Measurements from ENCODE around the gene CCDC102A. TPM values are rescaled to one million over a fixed set of nuclear protein-coding genes. Genes with fewer than 3 reads are reported as not detected.

Gene CCDC102A
- total RNA-seq, 4 donors from 2014 or later, result 3.5 to 9.8 (median 7.8) TPM

DNA sequence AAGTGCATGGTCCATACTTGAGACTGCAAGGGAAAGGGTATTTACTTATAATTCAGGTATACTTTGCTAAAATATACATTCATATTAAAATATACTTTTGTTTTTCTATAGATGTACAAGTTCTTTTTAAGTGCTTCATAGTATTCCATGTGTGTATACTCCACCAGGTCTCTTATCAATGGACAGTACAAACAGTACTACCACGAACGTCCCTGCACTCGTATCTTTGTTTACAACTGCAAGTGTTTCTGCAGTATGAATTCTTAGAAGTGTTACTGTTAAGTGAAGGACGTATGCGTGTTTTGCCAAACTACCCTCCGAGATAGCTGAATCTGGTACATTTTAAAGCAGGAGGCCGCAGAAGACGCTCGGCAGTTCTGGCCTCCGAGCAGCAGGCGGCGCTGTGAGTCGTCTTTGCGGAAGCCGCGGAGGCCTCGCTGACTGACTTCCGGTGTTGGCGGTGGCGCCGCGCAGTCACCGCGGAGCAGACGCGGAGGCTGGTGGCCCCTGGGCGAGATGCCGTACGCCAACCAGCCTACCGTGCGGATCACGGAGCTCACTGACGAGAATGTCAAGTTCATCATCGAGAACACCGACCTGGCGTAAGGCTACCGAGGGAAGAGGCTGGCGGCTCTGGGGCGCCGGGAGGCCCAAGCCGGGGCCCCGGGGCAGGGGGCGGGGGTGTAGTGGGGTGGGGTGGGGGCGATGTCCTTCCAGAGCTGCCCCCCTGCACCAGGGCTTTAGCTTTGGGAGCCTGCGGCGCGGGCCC is 74.0 kb downstream of the CCDC102A start, which contains the start of gene POLR2C:
TSS of gene POLR2C (plus strand) at position 471 of the 769 bp plus-strand sequence. CDS start at position 517, 46 bp downstream.
- TF ChIP-seq CTCF (IDR thresholded peaks at IDR 0.05), result peak in 2 of 3 donors; percentile 28 to 75
- DNase-seq (ENCODE audit: low spot score) (peak; percentile 71), ATAC-seq (ENCODE audit: low FRiP score) (peak; percentile 90)

Other genes with a start within 250 kb of the CCDC102A start
- gene CCL22, start 177.8 kb downstream of the CCDC102A start, total RNA-seq, result 1 to 10 TPM in 1 of 4 donors, not detected in 3; 6.7 TPM
- gene CX3CL1, start 164.1 kb downstream of the CCDC102A start, total RNA-seq, result 10 to 100 TPM in 2 of 4 donors, 1 to 10 TPM in 2; 7.1 to 59.7 (median 11.9) TPM
- gene CCL17, start 131.8 kb downstream of the CCDC102A start, total RNA-seq, result not detected
- gene CIAPIN1, start 89.2 kb downstream of the CCDC102A start, total RNA-seq, result 10 to 100 TPM; 26.4 to 37.2 (median 32.4) TPM
- gene COQ9, start 89.1 kb downstream of the CCDC102A start, total RNA-seq, result 10 to 100 TPM; 30.6 to 60.5 (median 44.7) TPM
- 10 to 100 TPM; 82.4 to 89.4 (median 85.4) TPM for gene POLR2C, start 73.9 kb downstream of the CCDC102A start, total RNA-seq
- 10 to 100 TPM in 3 of 4 donors, 1 to 10 TPM in 1; 5.9 to 36.3 (median 12.9) TPM for gene DOK4, start 50.1 kb downstream of the CCDC102A start, total RNA-seq
- under 1 TPM in 2 of 4 donors, not detected in 2; 0.31 to 0.37 TPM for gene ADGRG5, start 6.1 kb upstream of the CCDC102A start, total RNA-seq
- gene ADGRG1, start 92.1 kb upstream of the CCDC102A start, total RNA-seq, result 10 to 100 TPM; 15.3 to 99.1 (median 70.5) TPM
- 10 to 100 TPM in 1 of 4 donors, 1 to 10 TPM in 3; 2.3 to 17.7 (median 4.4) TPM for gene ADGRG3, start 131.7 kb upstream of the CCDC102A start, total RNA-seq
- gene DRC7, start 158.2 kb upstream of the CCDC102A start, total RNA-seq, result under 1 TPM in 1 of 4 donors, not detected in 3; 0.65 TPM
- gene KATNB1, start 199.2 kb upstream of the CCDC102A start, total RNA-seq, result 10 to 100 TPM in 3 of 4 donors, 1 to 10 TPM in 1; 8.7 to 23.5 (median 14.1) TPM

All from omental fat pad (tissue), 4 donors.